Upper lobe of right lung (tissue), 1 donor: ENCODE measurements around the gene LRRC2. TPM values are rescaled to one million over a fixed set of nuclear protein-coding genes. Genes with fewer than 3 reads are reported as not detected.

ENCODE experiments used
- ATAC-seq: fragments of 200-7000 bp; cut with Tn5 transposase; one replicate; pipeline ENCODE4 v1.9.1; 2020; ENCODE audit warnings: mild to moderate bottlenecking, moderate library complexity
- DNase-seq: peaks from one replicate; pipeline ENCODE4 v3.0.0-alpha.2; 2020
- H3K27ac ChIP-seq: fragments of 200-600 bp; one replicate; pipeline ENCODE4 v1.8.0; 2022
- H3K27me3 ChIP-seq: fragments of 200-600 bp; one replicate; pipeline ENCODE4 v1.8.0; 2022; ENCODE audit warnings: mild to moderate bottlenecking
- H3K36me3 ChIP-seq: fragments of 200-600 bp; one replicate; pipeline ENCODE4 v1.8.0; 2022
- H3K4me1 ChIP-seq: fragments of 200-600 bp; one replicate; pipeline ENCODE4 v1.8.0; 2022
- H3K4me3 ChIP-seq: fragments of 200-600 bp; one replicate; pipeline ENCODE4 v1.8.0; 2022; ENCODE audit warnings: mild to moderate bottlenecking
- H3K9me3 ChIP-seq: fragments of 200-600 bp; one replicate; pipeline ENCODE4 v1.8.0; 2022
- intact Hi-C: fragments of 100-400 bp; cut with DNase I; formaldehyde crosslinking; loops from one replicate; pipeline ENCODE4 v1.11.0; 2022
- long read RNA-seq: library from polyadenylated mRNA; unstranded; transcript quantifications from one replicate; pipeline ENCODE4 v2.0.0, GENCODE V29; 2021
- total RNA-seq: library from RNA; stranded (reverse); fragmentation: NEBNext Ultra II Directional; extraction: Animal tissue kit (Norgen Biotek cat#: 25700); gene quantifications from one replicate; pipeline ENCODE4 v1.2.1, GENCODE V29; 2021
- TF ChIP-seq, protein P1 (sequence below): fragments of 200-600 bp; IDR thresholded peaks from one replicate; pipeline ENCODE4 v1.8.0; 2022; ENCODE audit warnings: antibody characterized with exemption
- donor health status: DM: no; HTN: yes; CAD: no; lungs with severe emphysema.

The LRRC2 gene
- total RNA-seq = 2.9 TPM
- long read RNA-seq, full-length matches to known transcripts = 6 of 6 reads
- long read RNA-seq, partial matches to known transcripts = 0 of 6 reads
- long read RNA-seq, other reads (novel, unspliced or antisense) = 0 of 6 reads

- intact Hi-C loops = no loop called here
- Histone ChIP-seq H3K27me3 (no peaks in the 10 kb centered on the region), H3K4me3 (peak within 1 kb of the TSS; percentile 56), H3K27ac (no peak within 1 kb of the TSS), H3K9me3 (no peaks in the 10 kb centered on the region), H3K36me3 (no peaks in the 10 kb centered on the region), H3K4me1 (peaks cover 4% of the 10 kb centered on the region)
- ATAC-seq (peak; percentile 80), DNase-seq (peak; percentile 67)
- TF ChIP-seq, protein P1, sequence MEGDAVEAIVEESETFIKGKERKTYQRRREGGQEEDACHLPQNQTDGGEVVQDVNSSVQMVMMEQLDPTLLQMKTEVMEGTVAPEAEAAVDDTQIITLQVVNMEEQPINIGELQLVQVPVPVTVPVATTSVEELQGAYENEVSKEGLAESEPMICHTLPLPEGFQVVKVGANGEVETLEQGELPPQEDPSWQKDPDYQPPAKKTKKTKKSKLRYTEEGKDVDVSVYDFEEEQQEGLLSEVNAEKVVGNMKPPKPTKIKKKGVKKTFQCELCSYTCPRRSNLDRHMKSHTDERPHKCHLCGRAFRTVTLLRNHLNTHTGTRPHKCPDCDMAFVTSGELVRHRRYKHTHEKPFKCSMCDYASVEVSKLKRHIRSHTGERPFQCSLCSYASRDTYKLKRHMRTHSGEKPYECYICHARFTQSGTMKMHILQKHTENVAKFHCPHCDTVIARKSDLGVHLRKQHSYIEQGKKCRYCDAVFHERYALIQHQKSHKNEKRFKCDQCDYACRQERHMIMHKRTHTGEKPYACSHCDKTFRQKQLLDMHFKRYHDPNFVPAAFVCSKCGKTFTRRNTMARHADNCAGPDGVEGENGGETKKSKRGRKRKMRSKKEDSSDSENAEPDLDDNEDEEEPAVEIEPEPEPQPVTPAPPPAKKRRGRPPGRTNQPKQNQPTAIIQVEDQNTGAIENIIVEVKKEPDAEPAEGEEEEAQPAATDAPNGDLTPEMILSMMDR = no peak
These were observed at the start of gene LRRC2 for GRCh38 chr3:46566040-46566641. LRRC2 (minus strand) TSS chr3:46566302; CDS start chr3:46551591, 14,711 bp downstream.

- Histone ChIP-seq H3K4me1 (no peaks in the 10 kb centered on the region), H3K4me3 (no peak overlapping the region), H3K27ac (no peak overlapping the region), H3K36me3 (no peaks in the 10 kb centered on the region), H3K27me3 (peaks cover 3% of the 10 kb centered on the region), H3K9me3 (no peaks in the 10 kb centered on the region)
- DNase-seq (no peak), ATAC-seq (no peak)
- TF ChIP-seq, protein P1 = no peak
- intact Hi-C loops = no loop called here
These were observed 49.1 kb upstream of the LRRC2 start for GRCh38 chr3:46615050-46615775.

GRCh38 chr3:46614431-46614830 is 48.3 kb upstream of the LRRC2 start:
- H3K9me3 ChIP-seq = no peaks in the 10 kb centered on the region
- intact Hi-C loops = no loop called here
- H3K27me3 ChIP-seq = peaks cover 3% of the 10 kb centered on the region
- TF ChIP-seq, protein P1 = no peak
- H3K4me3 ChIP-seq = no peak overlapping the region
- H3K27ac ChIP-seq = no peak overlapping the region
- H3K36me3 ChIP-seq = no peaks in the 10 kb centered on the region
- H3K4me1 ChIP-seq = no peaks in the 10 kb centered on the region
- DNase-seq (no peak), ATAC-seq (no peak)

DNA sequence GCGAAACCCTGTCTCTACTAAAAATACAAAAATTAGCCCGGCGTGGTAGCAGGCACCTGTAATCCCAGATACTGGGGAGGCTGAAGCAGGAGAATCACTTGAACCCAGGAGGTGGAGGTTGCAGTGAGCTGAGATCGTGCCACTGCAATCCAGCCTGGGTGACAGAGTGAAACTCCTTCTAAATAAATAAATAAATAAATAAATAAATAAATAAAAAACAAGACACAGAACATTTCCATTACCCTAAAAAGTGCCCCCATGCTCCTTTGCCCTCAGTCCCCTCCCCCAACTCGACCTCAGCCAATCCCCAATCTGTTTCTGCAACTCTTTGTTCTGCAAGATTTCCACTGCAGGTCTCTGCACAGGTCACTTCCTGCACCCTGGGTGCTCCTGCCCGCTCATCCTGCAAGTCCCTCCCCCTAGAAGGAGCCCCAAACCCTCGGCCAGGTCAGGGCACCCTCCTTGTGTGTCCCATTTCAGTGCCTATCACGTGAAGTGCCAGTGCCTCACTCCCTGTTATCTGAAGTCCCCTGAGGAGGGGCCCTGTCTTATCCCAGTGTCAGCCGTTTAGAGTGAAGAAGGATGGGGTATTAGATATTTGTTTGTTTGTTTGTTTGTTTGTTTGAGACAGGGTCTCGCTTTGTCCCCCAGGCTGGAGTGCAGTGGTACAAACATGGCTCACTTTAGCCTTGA is 47.4 kb upstream of the LRRC2 start:
- no peaks in the 10 kb centered on the region for H3K9me3 ChIP-seq
- H3K27me3 ChIP-seq = peaks cover 3% of the 10 kb centered on the region
- no peak overlapping the region for H3K27ac ChIP-seq
- H3K4me3 ChIP-seq = no peak overlapping the region
- intact Hi-C loops = no loop called here
- DNase-seq = no peak
- H3K36me3 ChIP-seq = no peaks in the 10 kb centered on the region
- ATAC-seq = no peak
- no peaks in the 10 kb centered on the region for H3K4me1 ChIP-seq
- TF ChIP-seq, protein P1 = no peak

GRCh38 chr3:46612324-46612723 is 46.2 kb upstream of the LRRC2 start, which contains the start of gene FAM240A:
FAM240A (plus strand) TSS chr3:46612525; CDS start chr3:46612684, 159 bp downstream.
- no peaks in the 10 kb centered on the region for H3K36me3 ChIP-seq
- DNase-seq = no peak
- no peaks in the 10 kb centered on the region for H3K9me3 ChIP-seq
- H3K4me3 ChIP-seq = no peak within 1 kb of the TSS
- H3K27ac ChIP-seq = no peak within 1 kb of the TSS
- peaks cover 3% of the 10 kb centered on the region for H3K27me3 ChIP-seq
- no peaks in the 10 kb centered on the region for H3K4me1 ChIP-seq
- intact Hi-C loops = no loop called here
- TF ChIP-seq, protein P1 = no peak
- no peak for ATAC-seq
